IPS DF 4.7 (cell line): ENCODE measurements around the gene TMEFF2.

Experiments used
- DNase-seq: peaks from one replicate; pipeline ENCODE4 v3.0.0-alpha.2; 2013; ENCODE audit warnings: low spot score; ENCODE audit errors: extremely low read depth

Gene TMEFF2

DNA sequence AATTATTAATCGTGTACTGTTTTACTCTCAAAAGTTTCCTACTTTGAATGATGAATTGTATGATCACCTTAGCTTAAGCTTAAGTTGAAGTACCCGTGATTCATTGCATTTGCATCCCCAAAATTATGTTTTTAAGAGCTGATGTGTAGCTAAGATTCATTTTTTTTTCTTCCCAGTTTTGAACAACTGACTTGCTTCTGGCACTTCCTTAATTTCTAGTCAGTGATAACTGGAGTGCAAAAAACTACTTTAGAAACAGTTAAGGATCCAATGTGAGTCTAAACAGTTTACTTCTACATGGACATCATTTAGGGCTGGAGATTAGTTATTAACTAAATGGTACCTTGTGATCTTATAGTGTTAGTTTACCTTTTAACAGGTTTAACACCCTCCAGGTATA is 223.9 kb downstream of the TMEFF2 start:
- no peak for DNase-seq

- DNase-seq = no peak
These were observed 226.6 kb downstream of the TMEFF2 start for GRCh38 chr2:191968120-191968519.

DNA sequence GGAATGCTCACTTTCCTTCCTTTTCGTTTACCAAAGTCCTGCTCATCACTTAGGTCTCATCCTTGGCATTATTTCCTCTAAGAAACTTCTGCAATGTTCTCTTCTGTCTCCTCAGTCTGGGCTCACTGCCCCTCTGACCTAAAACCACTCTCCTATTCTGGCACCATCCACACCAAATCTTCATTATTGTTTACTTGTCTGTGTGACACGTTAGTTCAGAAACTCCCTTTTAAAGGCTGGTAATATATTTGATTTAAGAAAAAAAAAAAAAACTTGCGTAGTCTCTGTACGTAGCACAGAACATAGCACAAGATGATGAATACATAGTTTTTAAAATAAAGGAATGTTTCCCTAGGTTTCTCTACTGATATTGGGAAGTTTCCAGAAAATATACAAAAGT is 229.0 kb downstream of the TMEFF2 start:
- no peak for DNase-seq

DNA sequence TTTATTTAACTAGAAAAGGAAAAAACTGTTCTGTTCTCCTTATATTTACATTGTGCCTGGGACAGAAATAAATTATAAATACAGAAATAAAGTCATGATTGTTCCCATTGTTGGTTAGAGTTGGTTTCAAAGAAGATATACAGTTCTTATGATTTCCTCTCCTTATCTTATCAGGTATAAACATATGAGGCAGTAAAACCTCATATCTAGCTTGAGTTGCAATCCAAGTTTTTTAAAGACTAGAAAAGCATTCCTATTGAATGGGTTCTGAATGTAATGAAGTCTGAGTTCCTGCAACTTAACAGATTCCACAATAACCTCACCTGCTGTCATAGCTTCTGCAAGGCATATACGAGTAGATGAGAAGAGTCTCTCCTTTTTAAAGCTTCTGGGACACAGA is 233.2 kb downstream of the TMEFF2 start:
- DNase-seq = no peak

DNA sequence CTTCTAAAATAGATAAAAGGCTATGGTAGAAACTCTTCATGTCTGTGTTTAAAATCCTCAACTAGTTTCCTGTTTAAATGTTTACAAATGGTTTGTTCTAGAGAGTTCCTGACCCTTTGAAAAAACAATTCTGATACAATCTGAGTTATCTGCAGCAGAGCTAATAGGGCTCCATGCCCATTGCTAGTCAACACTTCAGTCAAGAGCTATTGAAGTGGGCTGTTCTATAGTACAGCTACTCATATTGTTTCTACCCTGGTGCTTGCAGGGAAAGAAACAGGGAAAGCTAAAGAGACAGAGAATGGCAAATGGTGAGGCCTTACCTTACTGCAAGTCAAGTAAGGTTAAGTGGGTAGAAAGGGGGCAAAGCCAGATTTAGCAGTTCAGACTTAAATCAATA is 235.5 kb downstream of the TMEFF2 start:
- DNase-seq = no peak

DNA sequence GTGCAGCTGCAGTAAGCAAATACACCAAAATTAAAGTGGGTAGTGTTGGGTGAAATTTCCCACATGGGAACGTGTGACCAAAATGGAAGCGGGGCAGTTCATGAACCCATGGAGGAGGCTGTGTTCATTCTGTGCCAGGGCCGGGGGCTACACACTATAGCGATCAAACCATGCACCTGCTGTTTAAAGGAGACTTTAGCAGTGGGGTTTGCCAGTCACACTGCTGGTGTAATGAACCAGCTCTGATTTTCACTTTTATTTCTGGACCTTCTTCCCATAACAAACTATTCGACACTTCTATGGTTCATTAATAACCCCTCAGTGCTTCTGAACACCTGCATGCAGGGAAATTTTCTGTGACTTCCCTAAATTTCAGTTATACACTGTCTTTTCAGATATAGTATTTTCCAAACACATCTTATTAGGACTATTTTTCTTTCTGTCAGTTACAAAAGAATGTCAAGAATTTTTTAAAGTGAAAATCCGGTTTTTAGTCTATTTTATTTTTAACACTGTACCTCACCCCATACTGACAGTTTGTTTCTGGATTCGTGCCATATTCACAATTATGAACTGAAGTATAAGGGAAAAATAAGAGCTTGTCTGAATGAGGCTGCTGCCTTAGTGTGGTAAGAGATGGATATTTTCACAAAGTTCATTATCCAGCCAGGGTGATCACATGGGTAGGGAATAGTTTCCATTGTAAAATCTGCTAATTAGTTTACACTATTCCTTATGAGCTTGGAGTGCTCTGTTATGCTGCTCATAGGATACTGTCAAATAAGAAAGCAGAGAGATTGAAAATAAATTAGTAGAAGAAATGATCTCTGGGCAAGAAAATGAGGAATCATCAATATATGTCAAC is 236.5 kb downstream of the TMEFF2 start:
- no peak for DNase-seq

DNA sequence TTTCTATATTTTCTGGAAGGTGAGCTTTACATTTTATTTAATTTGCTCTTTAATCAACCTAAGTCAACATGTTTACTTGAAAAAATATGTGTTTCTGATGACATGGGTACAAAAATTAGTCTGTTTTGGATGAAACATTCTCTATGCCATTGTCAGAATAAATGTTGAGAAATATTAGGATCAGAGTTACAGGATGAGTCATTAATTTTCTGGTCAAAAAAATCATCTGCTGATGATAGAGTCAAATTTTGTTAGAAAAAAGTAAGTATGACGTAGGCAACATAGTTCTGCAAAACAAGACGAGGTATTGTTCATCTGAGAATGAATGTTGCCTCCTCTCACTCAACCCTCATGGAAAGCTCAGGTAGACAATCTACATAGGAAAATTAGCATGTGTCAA is 240.3 kb downstream of the TMEFF2 start:
- DNase-seq = no peak

DNA sequence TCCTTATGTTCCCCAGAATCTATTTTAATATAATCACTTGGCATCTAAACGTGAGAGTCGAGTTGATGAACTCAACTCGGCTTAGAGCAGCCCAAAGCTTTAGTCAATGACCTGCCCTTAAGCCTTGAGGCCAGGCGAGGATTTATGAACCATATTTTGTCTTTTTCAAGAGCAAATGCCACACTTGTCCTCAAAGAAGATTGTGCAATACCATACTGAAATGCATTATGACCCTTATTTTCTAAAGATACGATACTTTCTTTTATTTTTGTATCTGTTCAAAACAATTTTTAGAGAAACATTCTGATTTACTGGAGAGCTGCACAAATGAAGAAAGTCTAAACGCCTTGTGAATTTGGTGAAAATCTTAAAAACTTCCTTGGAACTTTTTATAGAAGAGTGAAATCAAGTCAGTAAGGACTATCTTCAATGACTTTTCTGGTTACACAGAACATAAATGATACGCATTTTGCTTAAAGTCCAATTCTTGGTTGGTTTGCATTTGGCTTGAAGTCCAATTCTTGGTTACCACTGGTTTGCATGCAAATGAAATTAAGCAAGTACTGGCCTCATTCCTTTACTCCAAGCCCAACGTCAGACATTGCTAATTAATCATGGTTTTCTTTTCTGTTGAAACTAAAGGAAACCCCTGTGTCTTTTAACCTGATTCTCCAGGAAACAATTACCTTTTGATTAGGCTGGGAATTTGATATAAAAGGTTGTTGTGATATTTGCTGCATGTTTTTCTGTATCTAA is 242.0 kb downstream of the TMEFF2 start:
- no peak for DNase-seq

DNA sequence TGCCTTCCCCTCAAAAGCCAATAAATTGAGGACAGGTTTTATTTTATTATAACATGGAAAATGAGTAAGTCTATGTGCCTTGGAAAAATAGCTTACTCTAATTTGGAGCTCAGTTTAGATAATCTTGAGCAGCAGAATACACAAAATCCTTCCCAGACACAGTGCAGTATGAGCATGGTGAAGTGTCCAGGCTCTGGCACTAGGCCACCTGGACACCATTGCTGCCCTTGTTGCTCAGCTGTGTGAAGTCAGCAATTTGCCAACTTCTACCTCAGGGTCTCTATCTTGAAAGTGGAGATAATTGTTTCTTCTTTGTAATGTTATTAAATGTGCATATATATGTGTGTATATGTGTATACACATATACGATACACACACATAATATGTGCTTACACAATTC is 242.9 kb downstream of the TMEFF2 start:
- DNase-seq = no peak

- DNase-seq = no peak
These were observed 243.4 kb downstream of the TMEFF2 start for GRCh38 chr2:191951376-191951775.

DNA sequence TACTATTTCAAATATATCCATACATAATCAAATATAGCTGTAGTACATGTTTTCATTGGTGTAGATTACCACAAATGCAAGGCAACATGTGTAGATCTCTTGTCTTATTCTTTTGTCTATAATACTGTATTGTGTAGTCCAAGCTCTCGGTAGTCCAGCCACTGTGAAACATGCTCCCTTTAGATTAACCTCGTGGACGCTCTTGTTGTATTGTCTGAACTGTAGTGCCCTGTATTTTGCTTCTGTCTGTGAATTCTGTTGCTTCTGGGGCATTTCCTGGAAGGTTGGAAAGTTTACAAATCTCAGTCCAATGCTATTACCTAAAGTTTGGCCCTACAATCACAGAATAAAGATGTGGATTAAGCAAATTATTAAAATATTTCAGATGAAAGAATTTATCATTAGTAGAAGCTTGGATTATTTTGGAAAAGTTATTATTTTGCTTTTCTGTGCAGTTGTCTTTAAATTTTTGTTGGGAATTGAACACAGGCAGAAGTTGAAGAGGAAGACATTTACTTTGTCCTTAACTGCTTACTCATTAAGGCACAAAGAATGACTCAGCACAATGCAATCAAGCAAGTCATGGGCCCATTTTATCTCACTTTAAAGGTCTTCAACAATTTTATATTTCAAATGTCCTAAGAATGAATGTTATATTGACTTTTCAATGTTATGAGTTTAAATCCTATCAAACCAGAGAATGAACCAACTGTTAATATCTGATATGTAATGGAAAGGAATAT is 244.4 kb downstream of the TMEFF2 start:
- DNase-seq = no peak

DNA sequence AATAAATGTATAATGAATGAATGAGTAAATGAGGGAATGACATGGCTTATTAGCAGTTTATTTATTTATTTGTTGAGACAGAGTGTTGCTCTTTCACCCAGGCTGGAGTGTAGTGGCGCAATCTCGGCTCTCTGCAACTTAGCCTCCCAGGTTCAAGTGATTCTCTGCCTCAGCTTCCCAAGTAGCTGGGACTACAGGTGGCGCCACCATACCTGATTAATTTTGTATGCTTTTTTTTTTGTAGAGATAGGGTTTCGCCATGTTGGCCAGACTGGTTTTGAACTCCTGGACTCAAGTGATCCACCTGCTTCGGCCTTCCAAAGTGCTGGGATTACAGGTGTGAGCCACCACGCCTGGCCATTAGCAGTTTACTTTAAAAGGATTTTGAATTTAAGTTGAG is 247.5 kb downstream of the TMEFF2 start:
- no peak for DNase-seq

- no peak for DNase-seq
These were observed 248.1 kb downstream of the TMEFF2 start for GRCh38 chr2:191946471-191947182.

- no peak for DNase-seq
These were observed 249.1 kb downstream of the TMEFF2 start for GRCh38 chr2:191945623-191946022.

GRCh38 chr2:191942739-191943103 is 252.0 kb downstream of the TMEFF2 start:
- DNase-seq = no peak

GRCh38 chr2:191942090-191942738 is 252.5 kb downstream of the TMEFF2 start:
- DNase-seq = no peak

DNA sequence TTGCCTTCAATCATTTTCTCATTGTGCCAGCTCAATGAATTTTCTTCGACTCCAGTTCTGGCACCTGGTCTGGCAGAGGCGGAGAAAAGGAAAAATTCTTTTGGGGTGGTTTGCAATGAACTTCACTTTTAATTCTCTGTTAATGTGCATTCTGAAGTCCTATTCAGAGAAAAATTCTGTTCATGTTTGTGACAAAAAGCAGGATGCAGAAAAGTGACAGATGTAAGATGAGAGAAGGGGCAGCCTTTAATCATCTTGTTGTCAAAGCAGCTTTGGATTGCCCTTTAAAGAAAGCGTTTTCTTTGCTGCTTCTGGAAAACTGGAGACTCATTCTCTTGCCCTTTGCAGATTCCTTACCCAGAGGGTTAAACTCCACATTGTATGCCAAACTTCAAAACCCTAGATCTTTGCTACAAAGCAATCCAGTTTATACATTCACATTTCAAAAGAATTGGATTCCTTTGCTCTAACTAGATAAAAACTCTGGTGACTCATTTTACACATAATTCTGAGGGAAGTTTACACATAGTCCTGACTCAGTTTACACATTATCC is 253.3 kb downstream of the TMEFF2 start:
- DNase-seq = no peak

DNA sequence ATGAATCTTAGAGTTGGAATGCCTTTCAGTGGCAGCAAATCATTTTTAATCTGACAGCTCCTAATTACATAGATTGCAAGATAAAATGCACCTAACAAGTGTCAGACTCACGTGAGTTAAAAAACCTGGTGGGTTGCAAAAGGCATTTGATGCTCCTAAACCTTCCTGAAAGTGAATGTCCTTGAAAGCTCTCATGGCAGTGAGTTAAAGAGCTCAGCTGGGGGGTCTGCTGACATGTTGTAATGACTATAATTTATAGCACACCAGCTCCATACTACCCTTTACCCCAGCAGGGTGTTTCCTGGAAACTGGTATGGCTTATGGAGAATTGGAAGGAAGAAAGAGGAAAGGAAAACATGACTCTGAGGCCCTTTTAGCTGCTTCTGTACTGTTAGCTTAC is 256.0 kb downstream of the TMEFF2 start:
- no peak for DNase-seq

- no peak for DNase-seq
These were observed 257.8 kb downstream of the TMEFF2 start for GRCh38 chr2:191936882-191937405.

DNA sequence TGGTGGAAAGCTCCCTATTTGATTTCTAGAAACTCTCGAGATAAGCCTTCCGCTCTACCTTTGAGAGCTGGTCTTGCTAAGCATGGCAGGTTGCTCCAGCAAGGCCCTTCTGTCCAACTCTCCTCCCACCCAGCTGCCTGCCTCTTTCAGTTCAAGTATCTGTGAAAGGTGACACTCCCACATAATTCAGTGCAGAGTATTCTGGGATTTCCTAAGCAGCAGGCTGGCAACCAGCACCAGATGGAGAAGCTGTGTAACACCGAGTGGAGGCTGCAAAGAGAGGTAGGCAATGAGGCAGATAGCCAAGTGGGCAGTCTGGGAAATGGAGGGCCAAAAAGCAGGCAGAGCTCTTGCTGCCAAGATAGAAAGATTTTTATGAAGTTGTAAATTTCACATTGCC is 259.5 kb downstream of the TMEFF2 start:
- DNase-seq = no peak
